ENCODE measurements around the gene ZCCHC3.

ZCCHC3 gene

DNA sequence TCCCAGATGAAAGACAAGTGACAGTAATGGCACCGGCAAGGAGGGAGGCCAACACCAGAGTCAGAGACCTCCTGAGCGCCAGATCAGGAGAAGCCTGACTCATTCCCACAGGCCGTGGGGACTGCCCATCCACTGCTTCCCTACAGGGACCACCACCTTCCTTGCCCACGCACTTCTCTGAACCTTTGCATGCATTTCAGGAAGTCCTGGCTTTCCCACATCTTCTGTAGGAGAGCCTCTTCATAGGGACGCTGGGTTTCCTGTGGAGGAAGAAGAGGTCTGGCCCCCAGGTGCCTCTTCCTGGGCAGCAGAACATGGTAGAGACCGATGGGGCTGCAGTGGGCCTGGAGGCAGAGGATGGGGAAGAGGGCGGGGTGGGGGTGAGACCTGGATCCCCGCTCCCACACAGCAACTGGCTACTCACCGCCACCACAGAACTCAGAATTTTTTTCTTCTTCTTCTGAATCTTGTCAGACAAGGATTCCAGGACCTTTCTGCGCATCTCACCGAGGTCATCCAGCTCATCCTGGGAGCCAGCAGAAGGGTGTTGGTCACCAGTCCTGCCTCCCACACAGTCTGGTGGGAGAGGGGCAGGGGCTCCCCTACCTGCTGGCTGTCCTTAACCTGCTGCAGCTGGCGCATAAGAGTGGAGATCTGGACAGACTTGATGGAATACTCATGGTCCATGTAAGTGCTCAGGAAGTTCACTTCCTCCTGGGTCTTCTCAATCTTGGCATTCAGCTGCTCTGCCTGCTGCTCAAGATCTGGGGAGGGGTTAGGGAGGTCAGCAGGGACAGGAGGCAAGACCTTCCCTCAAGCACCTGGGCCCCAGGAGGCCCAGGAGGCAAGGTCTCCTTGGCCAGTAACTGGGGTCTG, 20.5 kb upstream of the ZCCHC3 start:
- no peaks in the 10 kb centered on the region for H3K9me3 ChIP-seq
- TF ChIP-seq, protein P1, sequence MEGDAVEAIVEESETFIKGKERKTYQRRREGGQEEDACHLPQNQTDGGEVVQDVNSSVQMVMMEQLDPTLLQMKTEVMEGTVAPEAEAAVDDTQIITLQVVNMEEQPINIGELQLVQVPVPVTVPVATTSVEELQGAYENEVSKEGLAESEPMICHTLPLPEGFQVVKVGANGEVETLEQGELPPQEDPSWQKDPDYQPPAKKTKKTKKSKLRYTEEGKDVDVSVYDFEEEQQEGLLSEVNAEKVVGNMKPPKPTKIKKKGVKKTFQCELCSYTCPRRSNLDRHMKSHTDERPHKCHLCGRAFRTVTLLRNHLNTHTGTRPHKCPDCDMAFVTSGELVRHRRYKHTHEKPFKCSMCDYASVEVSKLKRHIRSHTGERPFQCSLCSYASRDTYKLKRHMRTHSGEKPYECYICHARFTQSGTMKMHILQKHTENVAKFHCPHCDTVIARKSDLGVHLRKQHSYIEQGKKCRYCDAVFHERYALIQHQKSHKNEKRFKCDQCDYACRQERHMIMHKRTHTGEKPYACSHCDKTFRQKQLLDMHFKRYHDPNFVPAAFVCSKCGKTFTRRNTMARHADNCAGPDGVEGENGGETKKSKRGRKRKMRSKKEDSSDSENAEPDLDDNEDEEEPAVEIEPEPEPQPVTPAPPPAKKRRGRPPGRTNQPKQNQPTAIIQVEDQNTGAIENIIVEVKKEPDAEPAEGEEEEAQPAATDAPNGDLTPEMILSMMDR (IDR thresholded peaks at IDR 0.05) = no peak
- peaks cover 6% of the 10 kb centered on the region for H3K36me3 ChIP-seq
- H3K27me3 ChIP-seq = no peaks in the 10 kb centered on the region
- H3K27ac ChIP-seq = no peak overlapping the region
- H3K4me3 ChIP-seq (ENCODE audit: low read depth in 1 of 2, low read length in 1 of 2) = no peak overlapping the region
- H3K4me1 ChIP-seq (ENCODE audit: control insufficient read depth in 1 of 2, insufficient read depth in 1 of 2, low read depth in 1 of 2, low read length in 1 of 2) = no peaks in the 10 kb centered on the region

DNA sequence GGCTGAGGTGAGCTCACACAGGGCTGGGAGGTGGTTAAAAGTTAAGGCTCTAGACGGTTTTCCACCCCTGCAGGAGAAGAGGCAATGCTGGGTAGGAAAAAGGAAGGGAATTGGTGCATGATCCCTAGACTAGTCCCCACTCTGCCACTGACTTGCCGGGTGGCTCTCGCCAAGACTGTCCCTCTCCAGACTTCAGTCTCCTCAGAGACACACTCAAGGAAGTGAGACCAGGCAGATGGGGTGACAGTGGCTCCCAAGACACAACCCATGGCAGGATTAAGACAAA, 19.9 kb upstream of the ZCCHC3 start:
- H3K4me3 ChIP-seq (ENCODE audit: low read depth in 1 of 2, low read length in 1 of 2) = no peak overlapping the region
- no peaks in the 10 kb centered on the region for H3K9me3 ChIP-seq
- no peaks in the 10 kb centered on the region for H3K27me3 ChIP-seq
- peaks cover 6% of the 10 kb centered on the region for H3K36me3 ChIP-seq
- TF ChIP-seq, protein P1 (IDR thresholded peaks at IDR 0.05) = no peak
- no peak overlapping the region for H3K27ac ChIP-seq
- H3K4me1 ChIP-seq (ENCODE audit: control insufficient read depth in 1 of 2, insufficient read depth in 1 of 2, low read depth in 1 of 2, low read length in 1 of 2) = no peaks in the 10 kb centered on the region

DNA sequence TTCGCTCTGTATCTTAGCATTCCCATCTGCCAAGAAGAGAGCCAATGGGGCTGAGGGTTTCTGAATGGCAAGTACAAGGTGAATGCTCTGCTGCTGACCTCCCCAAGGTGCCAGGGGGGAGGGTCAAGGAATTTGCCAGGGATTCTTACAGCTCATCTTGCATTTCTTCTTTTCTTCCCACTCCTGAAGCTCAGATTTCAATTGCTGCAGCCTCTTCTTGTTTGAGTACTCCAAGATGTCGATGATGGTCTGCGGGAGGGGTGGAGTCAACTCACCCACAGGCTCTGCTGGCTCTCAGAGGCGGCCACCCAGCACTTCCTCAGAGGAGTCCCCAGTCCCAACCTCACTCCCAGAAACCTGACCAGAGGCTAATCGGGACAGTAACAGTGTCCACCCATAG, 19.2 kb upstream of the ZCCHC3 start:
- Histone ChIP-seq H3K36me3 (peaks cover 6% of the 10 kb centered on the region), H3K27me3 (no peaks in the 10 kb centered on the region), H3K4me3 (ENCODE audit: low read depth in 1 of 2, low read length in 1 of 2) (no peak overlapping the region), H3K9me3 (no peaks in the 10 kb centered on the region), H3K27ac (no peak overlapping the region), H3K4me1 (ENCODE audit: control insufficient read depth in 1 of 2, insufficient read depth in 1 of 2, low read depth in 1 of 2, low read length in 1 of 2) (no peaks in the 10 kb centered on the region)
- TF ChIP-seq, protein P1 (IDR thresholded peaks at IDR 0.05) = no peak

DNA sequence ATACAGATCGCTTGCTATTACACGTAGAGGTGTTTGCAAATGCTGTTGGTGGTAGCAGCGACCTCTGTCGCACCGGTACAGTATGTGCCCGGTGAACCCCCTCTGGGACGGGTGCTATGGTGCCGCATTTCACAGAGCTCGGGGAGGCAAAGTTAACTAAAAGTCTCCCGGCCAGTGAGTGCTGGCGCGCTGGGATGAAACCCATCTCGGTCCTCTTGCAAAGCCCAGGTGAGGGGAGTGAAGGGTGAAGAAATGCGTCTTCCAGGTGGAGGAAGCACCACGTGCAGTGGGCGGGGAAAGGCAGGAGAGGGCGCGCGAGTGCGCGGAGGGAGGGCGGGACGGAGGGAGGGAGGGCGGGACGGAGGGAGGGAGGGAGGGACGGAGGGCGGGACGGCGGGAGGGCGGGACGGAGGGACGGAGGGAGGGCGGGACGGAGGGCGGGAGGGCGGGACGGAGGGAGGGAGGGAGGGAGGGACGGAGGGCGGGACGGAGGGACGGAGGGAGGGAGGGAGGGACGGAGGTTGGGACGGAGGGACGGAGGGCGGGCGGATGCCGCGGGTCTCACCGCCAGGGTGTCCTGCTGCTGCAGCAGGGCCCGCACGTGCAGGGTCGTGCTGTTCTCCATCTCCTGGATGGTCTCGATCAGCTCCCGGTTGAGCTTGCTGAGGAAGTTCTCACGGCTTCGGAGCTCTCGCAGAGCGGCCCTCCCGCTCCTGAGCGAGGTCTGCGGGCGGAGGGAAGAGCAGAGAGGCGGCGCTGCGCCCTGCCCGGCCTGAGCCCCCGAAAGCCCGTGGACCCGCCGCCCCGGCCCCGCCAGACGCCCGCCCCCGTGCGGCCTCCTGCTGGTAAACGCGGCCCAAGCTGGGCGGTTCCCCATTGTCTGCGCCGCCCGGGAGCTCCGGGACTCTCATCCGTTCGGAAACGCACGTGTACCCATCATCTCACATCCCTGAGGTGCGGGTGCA, 18.5 kb upstream of the ZCCHC3 start:
- Histone ChIP-seq H3K4me3 (ENCODE audit: low read depth in 1 of 2, low read length in 1 of 2) (no peak overlapping the region), H3K36me3 (peaks cover 6% of the 10 kb centered on the region), H3K27me3 (no peaks in the 10 kb centered on the region), H3K4me1 (ENCODE audit: control insufficient read depth in 1 of 2, insufficient read depth in 1 of 2, low read depth in 1 of 2, low read length in 1 of 2) (no peaks in the 10 kb centered on the region), H3K27ac (no peak overlapping the region), H3K9me3 (no peaks in the 10 kb centered on the region)
- TF ChIP-seq, protein P1 (IDR thresholded peaks at IDR 0.05) = no peak

DNA sequence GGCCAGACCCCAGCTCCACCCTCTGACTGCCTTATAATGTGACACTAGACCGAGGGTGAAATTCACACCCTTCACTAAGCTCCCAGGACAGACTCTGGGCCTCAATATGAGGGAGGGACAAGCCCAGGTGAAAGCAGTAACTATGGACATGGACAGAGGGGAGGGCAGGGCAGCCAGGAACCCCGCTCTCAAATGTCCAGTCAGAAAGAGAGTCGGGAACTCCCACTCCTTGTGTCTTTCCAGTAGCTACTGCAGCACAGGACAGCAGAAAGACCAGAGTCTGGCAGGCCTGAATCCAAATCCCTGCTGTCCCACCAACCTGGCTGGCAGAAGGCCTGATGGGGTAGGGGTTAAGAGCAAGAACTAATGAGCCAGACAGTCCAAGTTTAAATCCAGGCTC, 13.2 kb upstream of the ZCCHC3 start:
- Histone ChIP-seq H3K4me1 (ENCODE audit: control insufficient read depth in 1 of 2, insufficient read depth in 1 of 2, low read depth in 1 of 2, low read length in 1 of 2) (no peaks in the 10 kb centered on the region), H3K27me3 (no peaks in the 10 kb centered on the region), H3K9me3 (no peaks in the 10 kb centered on the region), H3K27ac (no peak overlapping the region), H3K36me3 (no peaks in the 10 kb centered on the region), H3K4me3 (ENCODE audit: low read depth in 1 of 2, low read length in 1 of 2) (no peak overlapping the region)
- TF ChIP-seq, protein P1 (IDR thresholded peaks at IDR 0.05) = no peak
